ENCODE results near the gene PRTN3. TPM values are rescaled to one million over a fixed set of nuclear protein-coding genes. Genes with fewer than 3 reads are reported as not detected.

The PRTN3 gene, protein sequence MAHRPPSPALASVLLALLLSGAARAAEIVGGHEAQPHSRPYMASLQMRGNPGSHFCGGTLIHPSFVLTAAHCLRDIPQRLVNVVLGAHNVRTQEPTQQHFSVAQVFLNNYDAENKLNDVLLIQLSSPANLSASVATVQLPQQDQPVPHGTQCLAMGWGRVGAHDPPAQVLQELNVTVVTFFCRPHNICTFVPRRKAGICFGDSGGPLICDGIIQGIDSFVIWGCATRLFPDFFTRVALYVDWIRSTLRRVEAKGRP
- total RNA-seq: 0.62 TPM
- long read RNA-seq, partial matches to known transcripts: 0 of 1 reads
- long read RNA-seq, other reads (novel, unspliced or antisense): 0 of 1 reads

DNA sequence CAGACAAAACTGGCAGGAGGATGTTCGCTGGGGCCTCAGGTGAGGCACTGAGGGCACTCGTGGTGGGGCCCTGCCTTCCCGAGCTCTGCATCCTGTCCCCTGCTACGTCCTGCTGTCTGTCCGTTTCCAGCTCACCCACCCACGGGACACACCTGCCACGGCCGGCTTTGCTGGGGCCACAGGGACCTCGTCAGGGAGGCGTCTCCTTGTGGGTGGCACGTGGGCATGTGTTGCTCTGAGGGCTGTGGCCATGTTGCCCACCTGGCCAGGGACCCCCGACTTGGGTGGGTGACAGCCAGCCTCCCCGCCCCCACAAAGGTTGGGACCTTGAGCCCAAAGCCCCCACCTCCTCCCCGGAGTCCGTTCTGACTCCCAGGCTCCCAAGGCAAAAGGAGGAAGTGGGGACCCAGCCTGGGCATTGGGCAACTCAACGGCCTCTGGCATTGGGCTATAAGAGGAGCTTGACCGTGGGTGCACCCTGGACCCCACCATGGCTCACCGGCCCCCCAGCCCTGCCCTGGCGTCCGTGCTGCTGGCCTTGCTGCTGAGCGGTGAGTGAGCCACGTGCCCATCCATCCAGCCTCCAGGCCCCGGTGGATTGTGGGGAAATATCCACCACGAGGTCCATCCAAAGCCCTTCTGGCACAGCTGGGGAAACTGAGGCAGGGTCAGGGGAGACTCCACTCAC lies at the start of gene PRTN3:
Gene PRTN3 (plus strand): TSS at position 481 of the 688 bp plus-strand sequence. CDS start 10 bp downstream, at position 491.
- intact Hi-C loops (cut with DNase I): no loop called here
- no peak for DNase-seq (ENCODE audit: low spot score)

DNA sequence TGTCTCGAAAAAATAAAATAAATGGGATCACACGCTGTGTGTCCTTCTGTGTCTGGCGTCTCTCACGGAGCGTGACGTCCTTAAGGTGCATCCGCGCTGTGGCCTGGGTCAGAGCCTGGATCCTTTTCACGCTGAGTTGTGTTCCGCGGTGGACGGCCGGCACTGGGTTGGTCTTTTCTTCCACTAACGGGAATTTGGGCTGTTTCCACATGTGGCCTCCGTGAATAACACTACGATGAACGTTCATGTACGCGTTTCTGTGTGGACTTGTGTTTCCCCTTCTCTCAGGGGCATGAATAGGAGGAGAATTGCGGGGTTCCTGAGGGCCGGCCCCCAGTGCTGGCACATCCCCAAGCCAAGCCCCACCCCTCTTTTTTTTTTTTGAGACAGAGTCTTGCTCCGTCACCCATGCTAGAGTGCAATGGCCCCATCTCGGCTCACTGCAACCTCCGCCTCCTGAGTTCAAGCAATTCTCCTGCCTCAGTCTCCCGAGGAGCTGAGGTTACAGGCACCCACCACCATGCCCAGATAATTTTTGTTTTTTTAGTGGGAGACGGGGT lies 49.7 kb upstream of the PRTN3 start:
- intact Hi-C loops (cut with DNase I): no loop called here
- DNase-seq (ENCODE audit: low spot score): no peak

DNA sequence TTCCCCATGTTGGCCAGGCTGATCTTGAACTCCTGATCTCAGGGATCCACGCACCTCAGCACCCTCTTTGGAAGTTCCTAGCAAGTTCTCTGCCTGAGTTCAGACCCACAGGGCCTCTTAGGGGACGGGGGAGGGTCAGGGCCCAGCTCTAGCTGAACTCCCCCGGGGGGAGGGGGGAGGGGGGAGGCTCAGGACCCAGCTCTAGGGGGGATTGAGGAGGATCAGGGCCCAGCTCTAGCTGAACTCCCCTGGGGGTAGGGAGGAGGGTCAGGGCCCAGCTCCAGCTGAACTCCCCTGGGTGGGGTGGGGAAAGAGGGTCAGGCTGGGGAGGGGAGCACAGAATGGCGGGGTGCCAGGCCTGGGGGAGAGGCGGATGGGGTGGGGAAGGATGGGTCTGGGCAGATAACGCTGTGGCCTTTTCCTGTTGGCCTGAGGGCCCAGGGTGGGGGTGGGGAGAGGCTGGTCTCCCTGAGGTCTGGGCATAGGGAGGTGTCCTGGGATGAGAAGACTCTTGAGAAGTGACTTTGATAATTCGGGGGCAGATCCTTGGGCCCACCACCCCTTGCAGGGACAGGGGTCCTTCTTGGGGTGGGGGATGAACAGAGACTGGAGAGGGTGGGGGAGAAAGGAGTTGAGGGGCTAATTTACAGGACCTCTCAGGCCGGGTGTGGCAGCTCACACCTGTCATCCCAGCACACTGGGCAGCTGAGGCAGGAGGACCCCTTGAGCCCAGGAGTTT lies 49.1 kb upstream of the PRTN3 start:
- DNase-seq (ENCODE audit: low spot score): no peak
- intact Hi-C loops (cut with DNase I): no loop called here

DNA sequence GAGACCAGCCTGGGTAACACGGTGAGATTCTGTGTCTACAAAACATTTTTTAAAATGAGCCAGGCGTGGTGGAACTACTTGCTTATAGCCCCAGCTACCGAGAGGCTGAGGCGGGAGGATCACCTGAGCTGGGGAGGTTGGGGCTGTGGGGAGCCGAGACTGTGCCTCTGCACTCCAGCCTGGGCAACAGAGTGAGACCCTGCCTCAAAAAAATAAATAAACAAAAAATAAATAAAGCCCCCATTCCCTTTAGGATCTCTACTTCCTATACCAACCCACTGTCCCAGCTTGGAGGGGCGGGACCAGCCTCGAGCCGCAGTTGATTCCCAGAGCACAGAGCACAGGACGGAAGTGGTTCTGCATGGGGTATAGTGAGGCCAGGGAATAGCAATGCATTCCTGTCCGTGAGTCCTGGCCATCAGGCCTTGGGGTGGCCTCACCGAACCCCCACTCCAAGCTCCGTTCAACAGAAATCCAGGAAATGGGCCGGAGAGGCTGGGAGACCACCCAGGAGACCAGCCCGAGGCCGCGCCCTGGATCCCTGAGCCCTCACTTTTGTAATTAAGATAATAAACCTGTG lies 48.4 kb upstream of the PRTN3 start:
- DNase-seq (ENCODE audit: low spot score): no peak
- intact Hi-C loops (cut with DNase I): no loop called here

DNA sequence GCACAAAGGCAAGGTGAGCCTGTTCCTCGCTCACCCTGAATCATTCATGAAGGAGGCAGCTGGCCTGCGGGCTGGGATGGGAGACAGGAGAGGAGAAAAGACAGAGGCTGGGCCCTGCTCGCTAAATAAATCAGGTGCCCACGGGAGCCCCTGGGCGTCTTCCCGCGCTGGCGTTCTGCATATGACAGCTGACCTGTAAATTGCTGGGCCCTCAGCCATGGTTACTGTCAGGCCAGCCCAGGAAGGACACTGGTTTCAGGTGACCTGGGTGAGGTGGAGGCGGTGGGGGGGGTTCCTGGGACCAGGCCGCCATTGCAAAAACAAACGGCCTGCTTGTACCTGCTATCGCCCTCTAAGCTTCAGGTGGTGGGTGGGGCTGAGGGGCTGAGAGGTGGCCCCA lies 47.0 kb upstream of the PRTN3 start:
- intact Hi-C loops (cut with DNase I): no loop called here
- no peak for DNase-seq (ENCODE audit: low spot score)

DNA sequence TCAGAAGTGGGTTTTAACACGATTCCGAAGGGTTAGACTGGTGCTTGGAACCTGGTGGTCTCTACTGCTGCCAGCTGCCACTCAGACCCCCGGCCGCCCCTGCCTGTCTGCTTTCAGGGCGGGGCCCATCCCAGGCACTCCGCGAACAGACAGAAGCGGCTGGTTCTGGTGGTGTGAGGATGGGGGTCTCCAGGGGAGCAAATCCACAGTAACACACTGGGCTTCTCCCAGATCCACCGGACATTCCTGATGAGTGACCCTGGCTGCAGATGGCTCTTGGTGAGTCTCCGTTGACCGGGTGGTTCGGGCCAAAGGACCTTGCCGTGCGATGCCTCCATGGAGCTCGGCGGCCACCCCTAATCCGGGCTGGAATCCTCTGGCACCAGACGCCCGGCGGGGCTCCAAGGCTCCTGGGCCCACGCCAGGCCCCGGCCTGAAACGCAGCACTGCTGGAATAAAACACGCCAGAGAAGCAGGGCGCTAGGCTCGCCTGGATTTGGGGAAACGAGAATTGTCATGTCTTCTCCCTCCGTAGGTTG lies 45.7 kb upstream of the PRTN3 start:
- intact Hi-C loops (cut with DNase I): no loop called here

DNA sequence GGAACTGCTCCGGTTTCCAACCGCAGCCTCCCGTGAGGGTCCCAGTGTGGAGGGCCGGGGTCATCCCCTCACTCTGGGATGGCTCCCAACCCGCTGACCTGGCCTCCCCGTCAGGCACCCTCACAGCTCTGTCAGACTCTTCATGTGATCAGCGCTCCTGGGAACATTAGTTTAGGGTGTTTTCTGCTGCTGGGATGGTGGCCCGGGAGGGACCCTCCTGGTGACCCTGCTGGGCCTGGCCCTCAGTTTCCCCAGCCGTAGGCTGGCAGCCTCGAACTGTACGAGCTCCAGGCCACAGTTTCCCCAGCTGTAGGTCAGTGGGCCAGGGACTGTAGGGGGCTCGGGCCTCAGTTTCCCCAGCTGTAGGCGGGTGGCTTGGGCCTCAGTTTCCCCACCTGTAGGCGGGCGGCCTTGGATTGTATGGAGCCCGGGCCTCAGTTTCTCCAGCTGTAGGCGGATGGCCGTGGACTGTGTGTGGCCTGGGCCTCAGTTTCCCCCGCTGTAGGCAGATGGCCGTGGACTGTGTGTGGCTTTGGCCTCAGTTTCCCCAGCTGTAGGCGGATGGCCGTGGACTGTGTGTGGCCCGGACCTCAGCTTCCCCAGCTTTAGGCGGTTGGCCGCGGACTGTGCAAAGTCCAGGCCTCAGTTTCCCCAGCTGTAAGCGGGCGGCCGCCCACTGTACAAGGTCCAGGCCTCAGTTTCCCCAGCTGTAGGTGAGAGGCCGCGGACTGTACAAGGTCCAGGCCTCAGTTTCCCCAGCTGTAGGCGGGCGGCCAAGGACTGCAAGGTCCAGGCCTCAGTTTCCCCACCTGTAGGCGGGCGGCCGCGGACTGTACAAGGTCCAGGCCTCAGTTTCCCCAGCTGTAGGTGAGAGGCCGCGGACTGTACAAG lies 44.9 kb upstream of the PRTN3 start:
- DNase-seq (ENCODE audit: low spot score): no peak
- intact Hi-C loops (cut with DNase I): loop anchor here (2.0 kb wide), 1 partner anchor 289 kb away; the partner anchor contains the start of gene TPGS1

More for the DNA sequence above, 45.7 kb upstream of the PRTN3 start:
- no peak for DNase-seq (ENCODE audit: low spot score)

DNA sequence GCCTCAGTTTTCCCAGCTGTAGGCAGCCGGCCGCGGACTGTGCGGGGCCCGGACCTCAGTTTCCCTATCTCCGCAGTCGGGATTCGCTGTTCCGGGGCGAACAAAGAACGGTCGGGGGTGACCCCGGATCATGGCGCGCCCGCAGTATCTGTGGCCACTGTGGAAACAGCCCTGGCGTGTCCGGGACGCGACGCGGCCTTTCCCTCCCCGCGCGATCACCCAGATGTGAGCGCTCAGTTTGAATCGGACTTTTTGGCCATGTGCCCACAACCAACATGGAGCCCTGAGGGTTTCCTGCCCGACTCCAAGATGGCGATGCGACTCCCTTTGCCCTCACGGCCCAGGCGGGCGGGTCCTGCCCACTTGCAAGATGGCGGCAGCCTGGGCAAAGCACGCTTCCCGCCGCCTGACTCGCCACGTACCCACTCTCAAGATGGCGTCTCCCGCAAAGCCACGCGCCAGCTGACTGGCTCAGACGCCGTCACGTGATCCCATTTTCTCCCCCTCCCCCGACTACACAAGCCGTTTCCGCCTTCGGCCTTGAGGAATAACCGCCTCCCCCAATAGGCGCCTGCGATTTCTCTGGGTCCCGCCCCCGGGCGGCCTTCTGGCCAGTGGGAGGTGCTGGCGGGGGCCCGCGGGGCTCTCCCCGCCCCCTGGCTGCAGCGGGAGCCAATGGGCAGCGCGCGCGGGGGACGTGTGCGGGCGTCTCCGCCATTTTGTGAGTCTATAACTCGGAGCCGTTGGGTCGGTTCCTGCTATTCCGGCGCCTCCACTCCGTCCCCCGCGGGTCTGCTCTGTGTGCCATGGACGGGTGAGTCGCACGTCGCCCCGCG lies 43.9 kb upstream of the PRTN3 start, which contains the start of gene PTBP1:
Gene PTBP1 (plus strand): TSS at position 761 of the 836 bp plus-strand sequence. CDS start 46 bp downstream, at position 807.
- DNase-seq (ENCODE audit: low spot score): peak; percentile 100
- intact Hi-C loops (cut with DNase I): loop anchor here (2.0 kb wide), 1 partner anchor 290 kb away; the partner anchor contains the start of gene TPGS1

DNA sequence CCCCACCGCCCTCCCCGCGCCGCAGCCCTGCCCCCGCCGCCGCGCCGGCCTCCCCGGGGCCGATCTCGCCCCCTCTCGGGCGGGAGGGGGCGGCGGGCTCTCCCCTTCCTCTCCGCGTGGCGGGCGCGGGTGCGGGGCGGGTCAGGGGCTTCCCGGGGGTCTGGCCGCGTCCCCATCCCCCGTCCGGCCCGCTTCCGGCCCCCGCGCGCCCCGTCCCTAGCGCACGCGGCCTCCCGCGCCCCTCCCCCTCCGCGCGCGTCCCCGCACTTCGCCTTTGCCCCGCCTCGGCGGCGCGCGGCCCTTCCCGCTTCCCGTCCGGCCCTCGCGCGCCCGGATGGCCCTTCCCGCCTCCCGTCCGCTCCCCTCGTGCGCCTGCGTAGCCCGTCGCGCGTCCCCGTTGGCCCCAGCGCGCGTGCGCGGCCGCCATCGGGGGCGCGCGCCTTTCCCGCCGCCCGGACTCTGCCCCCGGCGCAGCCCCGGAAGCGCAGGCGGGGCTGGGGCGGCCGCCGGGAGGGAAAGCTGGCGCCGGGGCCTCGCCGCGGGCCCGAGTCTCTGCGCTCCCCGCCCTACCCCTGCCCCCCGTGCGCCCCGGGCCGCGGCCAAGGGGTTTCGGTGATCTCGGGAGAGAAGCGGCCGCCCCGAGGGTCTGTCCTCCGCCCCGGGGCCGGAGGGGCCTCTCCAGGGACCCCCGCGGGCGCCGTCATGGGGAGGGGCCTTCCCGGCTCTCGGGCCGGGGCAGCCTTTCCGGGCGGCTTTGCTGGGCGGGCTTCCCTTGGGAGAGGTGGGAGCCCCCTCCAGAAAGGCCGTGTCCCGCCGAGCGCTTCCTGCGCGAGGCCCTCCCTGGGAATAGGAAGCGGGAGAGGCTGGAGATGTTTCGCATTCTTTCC lies 43.0 kb upstream of the PRTN3 start:
- peak; percentile 92 for DNase-seq (ENCODE audit: low spot score)
- intact Hi-C loops (cut with DNase I): loop anchor here (2.0 kb wide), 1 partner anchor 291 kb away; the partner anchor contains the start of gene TPGS1

DNA sequence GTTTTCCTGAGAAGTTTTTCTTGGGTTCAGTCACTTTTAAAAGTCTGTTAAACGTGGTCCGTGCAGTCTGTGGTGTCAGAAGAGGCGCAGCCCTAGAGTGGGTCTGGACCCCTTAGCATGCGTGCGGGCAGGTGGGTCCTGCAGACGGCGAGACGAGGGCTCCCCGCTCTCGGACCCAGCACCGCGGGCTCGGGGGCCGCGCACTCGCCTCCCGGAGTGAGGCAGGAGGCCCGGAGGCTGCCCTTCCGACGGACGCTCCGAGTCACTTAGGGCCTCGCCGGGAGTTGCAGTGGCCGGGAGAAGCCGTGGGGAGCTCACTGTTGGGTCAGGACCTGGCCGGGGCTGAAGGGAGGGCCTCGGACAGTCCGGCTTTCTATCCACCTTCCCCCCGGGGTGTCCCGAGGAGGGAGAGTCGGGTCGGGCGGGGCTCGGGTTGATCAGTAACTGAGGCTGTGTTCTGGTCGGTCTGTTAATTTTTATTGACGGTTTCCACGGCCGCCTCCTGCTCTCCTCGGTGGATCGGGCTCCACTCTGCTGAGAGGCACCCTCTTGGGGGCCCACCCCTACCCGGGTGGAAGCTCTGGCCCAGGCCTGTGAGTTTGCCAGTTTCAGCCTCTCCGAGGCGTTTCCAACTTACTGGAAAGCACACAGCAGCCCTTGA lies 42.3 kb upstream of the PRTN3 start:
- intact Hi-C loops (cut with DNase I): no loop called here
- DNase-seq (ENCODE audit: low spot score): no peak

DNA sequence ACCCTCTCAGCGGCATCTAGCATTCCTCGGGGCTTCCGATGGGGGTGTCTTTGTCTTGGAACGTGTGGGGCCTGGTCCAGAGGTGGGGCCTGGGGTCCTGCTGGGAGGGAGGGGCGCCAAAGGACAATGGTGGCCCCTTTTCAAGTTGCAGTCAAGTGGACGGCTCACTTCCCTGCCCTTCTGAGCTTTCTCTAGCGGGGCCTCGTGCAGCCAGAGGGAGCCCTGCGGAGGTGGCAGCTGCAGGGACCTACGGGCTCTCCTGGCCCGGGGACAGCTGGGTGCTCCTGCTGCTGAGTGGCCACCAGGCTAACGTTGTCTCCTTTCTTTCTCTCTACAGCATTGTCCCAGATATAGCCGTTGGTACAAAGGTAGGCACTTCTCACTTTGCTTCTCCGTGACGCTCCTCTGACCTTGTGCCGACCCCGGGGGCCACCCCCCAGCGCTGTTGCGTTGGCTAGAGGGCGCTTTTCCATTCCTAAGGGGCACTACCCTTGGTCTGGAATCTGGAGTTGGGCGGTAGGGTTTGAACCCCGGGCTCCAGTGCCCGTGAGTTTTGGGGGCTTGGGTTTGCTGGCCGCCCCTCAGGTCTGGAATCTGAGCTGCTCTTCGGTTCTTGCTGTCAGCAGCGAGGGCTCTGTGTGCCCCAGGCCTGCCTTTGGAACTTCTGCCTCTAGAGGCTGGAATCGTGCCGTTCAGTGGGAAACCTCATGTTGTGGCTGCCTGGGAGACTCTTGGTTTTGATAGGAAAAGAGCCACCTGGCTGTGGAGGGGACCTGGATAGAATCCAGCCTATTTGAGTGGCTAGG lies 41.5 kb upstream of the PRTN3 start:
- no peak for DNase-seq (ENCODE audit: low spot score)
- intact Hi-C loops (cut with DNase I): no loop called here

DNA sequence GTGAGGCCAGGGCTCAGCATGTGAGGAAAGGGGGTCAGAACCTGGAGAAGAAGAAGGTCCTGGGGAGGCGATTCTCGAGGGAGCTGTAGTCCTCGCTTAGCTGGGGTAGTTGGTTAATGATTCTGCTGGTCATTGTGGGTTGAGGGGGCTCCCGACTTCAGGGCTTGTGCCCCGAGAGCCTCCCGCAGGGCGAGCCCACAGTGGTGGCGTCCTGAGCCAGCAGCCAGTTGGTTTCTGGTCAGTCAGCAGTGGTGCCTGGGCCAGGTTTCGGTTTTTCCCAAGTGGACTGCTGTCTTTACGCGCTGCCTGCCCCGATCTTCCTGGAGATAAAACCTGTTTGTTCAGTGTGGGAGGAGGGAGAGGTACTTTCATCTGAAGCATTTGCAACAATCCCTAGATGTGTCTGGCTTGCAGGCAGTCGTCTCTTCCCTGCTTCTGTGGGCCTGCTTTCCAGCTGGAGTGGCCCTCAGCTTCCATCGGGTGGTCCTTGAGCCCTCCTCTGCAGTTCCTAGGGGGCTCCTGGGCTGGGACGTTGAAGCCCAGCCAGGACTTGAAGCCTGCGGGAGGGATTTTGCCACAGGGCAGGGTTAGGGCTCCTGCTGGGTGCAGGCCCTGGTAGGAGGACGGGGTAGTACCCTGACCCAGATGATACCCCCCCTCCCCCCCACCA lies 40.3 kb upstream of the PRTN3 start:
- DNase-seq (ENCODE audit: low spot score): no peak
- intact Hi-C loops (cut with DNase I): no loop called here

DNA sequence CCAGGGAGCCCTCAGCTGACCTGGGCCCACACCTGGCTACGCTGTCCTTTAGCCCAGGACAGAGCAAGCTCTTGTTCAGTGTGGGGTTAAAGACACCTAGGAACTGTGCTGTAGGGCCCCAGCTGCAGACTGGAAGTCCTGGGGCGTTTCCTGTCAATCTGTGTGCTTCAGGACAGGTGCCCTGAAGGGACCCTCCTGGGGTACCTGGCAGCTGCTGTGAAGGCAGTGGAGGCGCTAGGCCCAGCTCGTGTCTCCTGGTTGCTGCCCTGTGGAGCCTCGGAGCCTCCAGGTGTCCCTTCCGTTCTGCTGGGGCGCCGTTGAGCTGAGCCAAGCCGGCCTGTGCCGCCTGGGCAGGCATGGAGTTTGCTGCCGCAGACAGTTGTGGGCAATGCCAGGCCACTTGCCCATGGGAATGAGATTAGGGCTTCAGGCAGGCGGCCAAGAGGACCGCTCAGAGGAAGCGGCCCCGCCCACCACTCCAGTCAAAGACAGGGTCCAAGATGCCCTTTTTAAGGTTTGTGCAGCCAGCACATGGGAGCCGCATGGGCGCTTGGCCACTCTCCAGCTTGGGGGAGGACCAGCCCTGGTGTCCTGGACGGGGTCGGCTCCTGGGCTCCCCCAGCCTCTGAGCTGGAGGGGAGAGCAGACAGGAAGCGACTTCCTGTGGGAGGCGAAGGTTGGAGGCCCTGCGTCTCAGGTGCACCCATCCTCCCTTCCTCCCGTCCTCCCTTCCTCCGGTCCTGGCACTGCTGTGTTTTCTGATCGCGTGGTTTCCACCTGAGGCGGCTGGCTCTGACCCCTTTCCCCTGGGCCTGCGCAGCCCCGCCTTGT lies 39.6 kb upstream of the PRTN3 start:
- intact Hi-C loops (cut with DNase I): no loop called here
- DNase-seq (ENCODE audit: low spot score): peak; percentile 92
